DMS79 treated with DMSO at 0.1 percent for 48 hours (cell line): ENCODE results near the gene MFAP1.
"Not testable (repeated sequence)": the region's sequence is repeated elsewhere in the genome, so short reads cannot be mapped to it uniquely, and the experiment has no call there.

Experiments
- DNase-seq: peaks from one replicate; lab custom pipeline; 2025; lab: John Stamatoyannopoulos, UW

Gene MFAP1, protein sequence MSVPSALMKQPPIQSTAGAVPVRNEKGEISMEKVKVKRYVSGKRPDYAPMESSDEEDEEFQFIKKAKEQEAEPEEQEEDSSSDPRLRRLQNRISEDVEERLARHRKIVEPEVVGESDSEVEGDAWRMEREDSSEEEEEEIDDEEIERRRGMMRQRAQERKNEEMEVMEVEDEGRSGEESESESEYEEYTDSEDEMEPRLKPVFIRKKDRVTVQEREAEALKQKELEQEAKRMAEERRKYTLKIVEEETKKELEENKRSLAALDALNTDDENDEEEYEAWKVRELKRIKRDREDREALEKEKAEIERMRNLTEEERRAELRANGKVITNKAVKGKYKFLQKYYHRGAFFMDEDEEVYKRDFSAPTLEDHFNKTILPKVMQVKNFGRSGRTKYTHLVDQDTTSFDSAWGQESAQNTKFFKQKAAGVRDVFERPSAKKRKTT

DNA sequence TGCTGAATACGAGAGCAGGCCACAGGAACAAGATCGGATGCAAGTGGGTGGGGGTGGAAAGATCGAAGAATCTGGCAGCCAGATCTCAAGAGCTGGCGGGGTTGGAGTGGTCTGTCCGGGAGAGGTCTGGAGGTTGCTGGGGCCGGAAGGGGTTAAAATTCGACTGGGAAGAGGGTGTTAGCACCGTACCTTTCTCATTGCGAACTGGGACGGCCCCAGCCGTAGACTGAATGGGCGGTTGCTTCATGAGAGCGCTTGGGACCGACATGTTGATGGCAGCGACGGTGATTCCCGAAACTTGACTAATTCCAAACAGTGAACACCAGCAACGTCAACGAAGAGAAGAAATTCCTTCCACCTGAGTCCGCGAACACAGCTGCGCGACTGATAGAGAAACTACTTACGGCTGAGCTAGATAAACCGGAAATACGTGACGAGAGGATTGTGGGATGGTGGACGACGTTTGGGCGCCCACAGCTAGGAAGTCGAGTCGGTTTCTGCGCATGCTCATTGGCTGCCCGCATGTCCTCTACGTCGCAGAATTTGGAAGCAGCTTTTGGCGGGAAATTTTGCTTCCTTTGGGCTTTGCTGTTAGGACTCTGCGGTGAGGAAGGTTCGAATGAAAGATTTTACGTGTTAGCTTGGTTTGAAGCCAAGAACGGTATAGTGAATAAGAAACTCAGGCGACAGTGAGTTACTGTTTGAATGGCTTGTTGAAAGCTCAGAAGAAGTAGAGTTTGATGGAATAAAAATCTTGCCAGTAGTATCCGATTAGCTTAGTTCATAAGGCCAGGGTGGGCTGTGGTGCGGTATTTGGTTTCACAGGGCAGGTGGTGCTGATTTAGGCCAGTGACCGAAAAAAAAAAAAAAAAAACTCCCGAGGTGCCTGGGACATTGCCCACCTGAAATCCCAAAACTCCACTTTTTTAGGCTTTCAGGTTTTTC, at the start of gene MFAP1:
MFAP1 (minus strand) TSS at position 389 of the 945 bp plus-strand sequence; CDS start at position 268, 121 bp downstream.
- peak; percentile 87 for DNase-seq

DNA sequence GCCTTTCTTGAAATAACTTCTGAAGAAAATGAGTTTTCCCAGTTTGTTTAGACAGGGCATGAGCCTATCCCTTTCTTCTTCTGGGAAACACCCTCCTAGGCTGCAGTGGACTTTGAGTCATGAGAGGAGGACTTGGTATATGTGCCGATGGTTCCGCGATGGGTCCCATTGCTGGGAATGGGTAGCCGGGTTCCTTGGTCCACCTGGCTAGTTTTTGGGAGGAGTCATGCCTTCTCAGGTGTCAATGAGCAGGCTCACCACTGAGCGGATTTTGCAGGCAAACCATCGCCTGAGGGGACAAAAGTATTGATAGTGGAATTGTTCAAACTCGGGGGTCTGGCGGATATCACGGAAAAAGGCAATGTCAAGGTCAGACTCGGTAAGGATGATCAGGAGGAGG, 49.2 kb upstream of the MFAP1 start:
- DNase-seq = no peak

DNA sequence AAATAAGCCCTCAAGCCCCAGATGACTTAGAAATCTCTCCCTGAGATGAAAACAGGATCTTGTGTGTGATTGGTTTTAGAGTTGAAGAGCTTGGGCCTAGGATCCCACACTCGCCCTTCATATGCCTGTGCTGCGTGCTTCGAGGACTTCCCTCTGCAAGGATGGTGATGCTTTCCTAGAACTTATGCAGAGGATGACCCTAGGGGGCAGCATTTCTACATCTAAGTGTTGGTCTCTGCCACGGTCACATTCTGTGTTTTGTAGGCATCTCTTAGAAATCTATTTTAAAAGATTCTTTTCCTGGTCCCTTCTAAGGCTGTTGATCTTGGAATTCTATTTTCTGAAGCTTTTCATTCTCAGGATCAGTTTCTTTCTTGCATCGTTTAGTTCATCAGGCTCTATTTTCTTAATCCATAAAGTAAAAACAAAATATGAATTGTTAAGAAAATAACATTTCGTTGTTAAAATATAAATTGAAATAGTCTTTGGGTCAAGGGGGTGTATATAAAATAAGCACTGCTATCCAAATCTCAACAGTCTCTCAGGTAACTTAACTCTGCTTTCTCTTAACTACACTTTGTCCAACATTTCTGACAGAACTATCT, 48.0 kb upstream of the MFAP1 start:
- DNase-seq = no peak

DNA sequence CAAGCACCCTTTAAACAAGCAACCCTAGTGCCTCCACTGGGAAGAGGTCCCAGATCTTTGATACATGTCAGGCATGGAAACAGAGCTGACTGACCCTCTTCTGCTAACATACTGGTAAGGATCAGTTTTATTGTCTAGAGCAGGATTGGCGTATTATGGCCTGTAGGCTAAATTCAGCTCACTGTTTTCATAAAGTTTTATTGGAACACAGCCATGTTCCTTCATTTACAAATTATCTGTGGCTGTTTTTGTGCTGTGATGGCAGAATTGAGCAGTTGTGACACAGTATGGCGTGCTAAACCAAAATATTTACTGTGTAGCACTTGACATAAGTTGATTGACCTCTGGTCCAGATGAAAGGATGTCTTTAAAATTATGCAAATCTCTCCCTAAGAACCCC, 47.3 kb upstream of the MFAP1 start:
- DNase-seq = no peak

DNA sequence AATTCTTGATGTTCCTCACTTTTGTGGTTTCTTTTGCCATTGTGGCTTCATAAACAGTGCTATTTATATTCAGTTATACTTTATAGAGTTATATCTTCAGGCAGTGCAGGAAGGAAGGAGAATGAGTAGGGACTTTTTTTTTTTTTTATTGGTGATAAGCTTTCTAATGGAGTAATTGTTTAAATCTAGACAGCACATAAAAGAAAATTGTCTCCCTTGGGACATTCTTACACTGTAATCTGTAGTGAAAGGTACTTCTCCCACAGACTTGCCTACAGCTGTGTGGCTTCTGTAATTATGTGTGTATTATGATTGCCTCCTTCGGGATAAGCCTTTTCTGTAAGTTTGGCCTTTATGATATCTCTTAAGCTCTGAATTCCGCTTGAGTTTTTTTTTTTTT, 43.9 kb upstream of the MFAP1 start:
- DNase-seq = no peak

DNA sequence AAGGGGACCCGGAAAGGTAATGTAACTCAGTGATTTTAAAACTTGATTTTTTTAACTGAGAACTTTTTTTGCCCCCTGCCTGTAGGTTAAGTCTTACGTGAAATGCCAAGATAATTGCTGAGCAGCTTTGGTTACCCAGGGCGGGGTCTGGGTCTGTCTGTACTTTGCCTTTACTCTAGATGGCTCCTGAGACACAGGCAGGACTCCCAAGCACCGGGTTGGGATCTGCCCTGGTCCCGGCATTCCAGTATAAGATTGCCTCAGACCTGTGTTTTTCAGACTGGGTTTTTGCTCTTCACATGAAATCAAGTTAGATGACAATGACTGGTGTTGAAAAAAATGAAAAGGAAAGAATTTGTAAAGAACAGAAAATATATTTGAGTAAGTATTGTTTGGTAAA, 42.6 kb upstream of the MFAP1 start:
- no peak for DNase-seq

DNA sequence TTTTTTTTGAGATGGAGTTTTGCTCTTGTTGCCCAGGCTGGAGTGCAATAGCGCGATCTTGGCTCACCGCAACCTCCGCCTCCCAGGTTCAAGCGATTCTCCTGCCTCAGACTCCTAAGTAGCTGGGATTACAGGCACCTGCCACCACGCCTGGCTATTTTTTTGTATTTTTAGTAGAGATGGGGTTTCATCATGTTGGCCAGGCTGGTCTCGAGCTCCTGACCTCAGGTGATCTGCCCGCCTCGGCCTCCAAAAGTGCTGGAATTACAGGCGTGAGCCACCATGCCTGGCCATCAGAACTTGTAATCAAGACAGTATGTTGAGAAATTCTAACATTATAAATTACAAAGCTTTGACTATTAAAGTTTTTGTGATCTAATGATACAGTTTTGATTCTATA, 42.1 kb upstream of the MFAP1 start:
- not testable (repeated sequence) for DNase-seq

DNA sequence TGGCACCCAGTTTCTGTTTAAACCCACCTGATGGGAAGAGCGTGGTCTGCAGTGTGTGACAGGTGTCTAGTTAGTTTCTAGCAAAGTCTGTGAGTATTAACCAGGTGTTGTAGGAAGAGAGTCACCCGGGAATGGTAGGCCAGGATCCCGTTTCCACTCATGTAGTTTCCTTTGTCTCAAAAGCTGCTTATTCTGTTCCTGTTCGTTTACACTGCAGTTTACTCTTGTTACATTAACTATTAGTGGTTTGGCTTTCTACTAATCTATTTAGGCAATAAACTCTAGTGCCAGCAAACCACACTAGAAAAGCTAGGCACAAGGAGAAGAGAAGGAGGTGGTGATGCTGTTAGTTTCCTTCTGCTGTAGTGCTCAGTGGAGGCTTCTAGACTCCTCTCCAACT, 35.1 kb upstream of the MFAP1 start:
- DNase-seq = peak; percentile 5

DNA sequence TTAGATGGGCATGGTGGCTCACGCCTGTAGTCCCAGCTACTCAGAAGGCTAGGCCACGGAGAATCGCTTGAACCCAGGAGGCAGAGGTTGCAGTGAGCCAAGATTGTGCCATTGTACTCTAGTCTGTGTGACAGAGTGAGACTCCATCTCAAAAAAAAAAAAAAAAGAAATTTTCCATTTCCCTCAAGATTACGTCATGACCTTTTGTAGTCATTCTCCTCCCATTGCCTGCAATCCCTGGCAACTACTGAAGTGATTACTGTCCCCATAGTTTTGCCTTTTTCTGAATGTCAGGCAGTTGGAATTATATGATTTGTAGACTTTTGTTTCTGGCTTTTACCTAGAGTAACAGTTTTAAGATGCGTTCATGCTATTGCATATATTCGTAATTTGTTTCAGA, 30.3 kb upstream of the MFAP1 start:
- DNase-seq = no peak

DNA sequence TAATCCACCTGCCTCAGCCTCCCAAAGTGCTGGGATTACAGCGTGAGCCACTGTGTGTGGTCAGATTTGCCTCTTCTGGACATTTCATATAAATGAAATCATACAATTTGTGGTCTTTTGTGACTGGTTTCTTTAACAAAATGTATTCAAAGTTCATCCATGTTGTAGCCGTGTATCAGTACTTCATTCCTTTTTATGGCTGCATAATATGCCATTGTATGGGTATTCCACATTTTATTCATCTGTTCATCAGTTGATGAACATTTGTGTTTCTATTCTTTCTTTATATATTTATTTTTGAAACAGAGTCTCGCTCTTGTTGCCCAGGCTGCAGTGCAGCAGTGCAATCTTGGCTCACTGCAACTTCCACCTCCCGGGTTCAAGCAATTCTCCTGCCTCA, 28.1 kb upstream of the MFAP1 start:
- no peak for DNase-seq

DNA sequence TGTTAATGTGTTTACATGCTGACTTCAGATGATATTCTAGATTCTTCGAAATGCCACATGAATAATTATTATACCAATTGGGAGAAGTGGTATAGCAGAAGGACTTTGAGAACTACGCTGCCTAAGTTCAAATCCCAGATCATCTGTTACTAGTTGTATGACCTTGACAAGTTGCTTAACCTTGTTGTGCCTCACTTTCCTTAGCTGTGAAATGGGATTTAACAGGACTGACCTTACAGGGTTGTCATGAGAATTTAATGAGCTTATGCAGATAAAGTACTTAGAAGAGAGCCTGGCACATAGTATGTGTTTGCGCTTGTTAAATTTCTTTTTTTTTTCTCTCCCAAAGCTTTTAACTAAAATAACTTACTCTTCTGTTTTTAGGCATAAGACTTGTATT, 26.8 kb upstream of the MFAP1 start:
- DNase-seq = no peak

DNA sequence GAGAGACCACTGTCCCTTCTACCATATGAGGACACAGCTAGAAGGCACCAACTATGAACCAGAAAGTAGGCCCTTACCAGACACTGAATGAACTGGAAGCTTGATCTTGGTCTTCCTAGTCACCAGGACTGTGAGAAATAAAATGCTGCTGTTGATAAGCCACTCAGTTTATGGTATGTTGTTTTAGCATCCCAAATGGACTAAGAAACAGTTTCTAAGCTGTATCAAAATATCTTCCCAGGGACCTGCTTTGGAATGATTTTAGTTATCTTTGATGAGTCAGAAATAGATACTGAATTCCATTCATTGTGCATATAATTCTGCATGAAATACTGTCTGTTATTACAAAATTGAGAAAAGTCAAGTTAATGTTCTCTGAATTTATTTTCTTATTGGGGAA, 20.9 kb upstream of the MFAP1 start:
- no peak for DNase-seq

DNA sequence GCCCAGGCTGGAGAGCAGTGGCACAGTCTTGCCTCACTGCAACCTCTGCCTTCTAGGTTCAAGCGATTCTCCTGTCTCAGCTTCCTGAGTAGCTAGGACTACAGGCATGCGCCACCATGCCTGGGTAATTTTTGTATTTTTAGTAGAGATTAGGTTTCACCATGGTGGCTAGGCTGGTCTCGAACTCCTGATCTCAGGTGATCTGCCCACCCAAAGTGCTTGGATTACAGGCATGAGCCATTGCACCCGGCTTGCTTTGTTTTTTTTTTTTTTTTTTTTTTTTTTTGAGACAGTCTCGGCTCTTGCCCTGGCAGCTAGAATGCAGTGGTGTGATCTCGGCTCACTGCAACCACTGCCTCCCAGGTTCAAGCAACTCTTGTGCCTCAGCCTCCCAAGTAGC, 8.0 kb upstream of the MFAP1 start:
- not testable (repeated sequence) for DNase-seq

DNA sequence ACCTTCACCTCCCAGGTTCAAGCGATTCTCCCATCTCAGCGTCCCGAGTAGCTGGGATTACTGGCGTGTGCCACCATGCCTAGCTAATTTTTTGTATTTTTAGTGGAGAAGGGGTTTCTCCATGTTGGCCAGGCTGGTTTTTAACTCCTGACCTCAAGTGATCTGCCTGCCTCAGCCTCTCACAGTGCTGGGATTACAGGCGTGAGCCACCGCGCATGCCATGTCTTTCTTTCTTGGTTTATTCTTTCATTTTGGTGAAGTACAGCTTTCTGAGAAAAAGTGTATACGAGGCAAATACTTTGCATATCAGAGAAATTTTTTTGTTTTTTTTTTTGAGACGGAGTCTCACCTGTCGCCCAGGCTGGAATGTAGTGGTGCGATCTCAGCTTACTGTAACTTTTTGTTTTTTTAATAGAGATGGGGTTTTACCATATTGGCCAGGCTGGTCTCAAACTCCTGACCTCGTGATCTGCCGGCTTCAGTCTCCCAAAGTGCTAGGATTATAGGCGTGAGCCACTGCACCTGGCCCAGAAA, 7.1 kb upstream of the MFAP1 start:
- DNase-seq = not testable (repeated sequence)

DNA sequence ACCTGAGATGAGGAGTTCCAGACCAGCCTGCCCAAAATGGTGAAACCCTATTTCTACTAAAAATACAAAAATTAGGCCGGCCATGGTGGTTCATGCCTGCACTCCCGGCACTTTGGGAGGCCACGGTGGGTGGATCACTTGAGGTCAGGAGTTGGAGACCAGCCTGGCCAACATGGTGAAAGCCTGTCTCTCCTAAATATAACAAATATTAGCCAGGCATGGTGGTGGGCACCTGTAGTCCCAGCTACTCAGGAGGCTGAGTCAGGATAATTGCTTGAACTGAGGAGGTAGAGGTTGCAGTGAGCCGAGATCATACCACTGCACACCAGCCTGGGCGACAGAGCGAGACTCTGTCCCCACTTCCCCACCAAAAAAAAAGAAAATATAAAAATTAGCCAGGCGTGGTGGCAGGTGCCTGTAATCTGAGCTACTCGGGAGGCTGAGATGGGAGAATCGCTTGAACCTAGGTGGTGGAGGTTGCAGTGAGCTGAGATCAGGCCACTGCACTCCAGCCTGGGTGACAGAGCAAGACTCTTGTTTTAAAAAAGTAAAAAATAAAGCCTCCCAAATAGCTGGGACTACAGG, 6.3 kb upstream of the MFAP1 start:
- DNase-seq = not testable (repeated sequence)

DNA sequence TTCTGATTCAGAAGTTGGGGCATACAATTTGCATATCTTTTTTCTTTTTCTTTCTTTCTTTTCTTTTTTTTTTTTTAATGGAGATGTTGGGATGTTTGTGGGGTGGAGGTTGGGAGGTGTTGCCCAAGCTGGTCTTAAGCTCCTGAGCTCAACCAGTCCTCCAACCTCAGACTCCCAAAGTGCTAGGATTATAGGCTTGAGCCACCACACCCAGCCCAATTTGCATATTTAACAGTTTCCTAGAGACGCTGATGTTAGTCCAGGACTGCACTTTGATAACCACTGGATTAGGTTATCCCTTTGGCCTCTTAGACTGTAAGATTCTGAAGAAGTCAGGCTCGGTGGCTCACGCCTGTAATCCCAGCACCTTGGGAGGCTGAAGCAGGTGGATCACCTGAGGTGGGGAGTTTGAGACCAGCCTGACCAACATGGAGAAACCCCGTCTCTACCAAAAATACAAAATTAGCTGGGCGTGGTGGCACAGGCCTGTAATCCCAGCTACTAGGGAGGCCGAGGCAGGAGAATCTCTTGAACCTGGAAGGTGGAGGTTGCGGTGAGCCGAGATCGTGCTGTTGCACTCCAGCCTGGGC, 5.6 kb upstream of the MFAP1 start:
- not testable (repeated sequence) for DNase-seq

DNA sequence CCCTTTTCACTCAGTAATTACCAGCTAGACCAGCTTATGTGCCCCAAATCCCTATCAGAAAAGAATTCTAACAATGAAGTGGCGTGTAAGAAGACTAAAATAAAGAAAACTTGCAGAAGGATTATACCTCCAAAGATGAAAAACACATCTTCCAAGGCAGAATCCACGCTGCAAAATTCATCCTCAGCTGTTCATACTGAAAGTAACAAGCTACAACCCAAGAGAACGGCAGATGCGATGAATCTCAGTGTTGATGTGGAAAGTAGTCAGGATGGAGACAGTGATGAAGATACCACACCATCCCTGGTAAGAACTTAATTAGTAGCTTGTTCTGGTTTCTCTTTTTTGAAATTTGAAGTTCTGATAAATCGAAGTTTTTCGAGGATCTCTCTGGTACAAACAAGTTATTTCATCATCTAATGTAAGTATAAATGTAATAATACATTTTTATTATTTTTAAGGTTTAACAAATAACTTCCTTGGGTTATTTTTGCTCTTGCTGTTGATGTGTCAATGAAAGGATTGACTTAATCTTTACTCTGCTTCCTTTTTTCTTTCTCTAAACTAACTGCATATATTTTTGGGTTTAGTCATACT, 3.7 kb upstream of the MFAP1 start:
- no peak for DNase-seq

DNA sequence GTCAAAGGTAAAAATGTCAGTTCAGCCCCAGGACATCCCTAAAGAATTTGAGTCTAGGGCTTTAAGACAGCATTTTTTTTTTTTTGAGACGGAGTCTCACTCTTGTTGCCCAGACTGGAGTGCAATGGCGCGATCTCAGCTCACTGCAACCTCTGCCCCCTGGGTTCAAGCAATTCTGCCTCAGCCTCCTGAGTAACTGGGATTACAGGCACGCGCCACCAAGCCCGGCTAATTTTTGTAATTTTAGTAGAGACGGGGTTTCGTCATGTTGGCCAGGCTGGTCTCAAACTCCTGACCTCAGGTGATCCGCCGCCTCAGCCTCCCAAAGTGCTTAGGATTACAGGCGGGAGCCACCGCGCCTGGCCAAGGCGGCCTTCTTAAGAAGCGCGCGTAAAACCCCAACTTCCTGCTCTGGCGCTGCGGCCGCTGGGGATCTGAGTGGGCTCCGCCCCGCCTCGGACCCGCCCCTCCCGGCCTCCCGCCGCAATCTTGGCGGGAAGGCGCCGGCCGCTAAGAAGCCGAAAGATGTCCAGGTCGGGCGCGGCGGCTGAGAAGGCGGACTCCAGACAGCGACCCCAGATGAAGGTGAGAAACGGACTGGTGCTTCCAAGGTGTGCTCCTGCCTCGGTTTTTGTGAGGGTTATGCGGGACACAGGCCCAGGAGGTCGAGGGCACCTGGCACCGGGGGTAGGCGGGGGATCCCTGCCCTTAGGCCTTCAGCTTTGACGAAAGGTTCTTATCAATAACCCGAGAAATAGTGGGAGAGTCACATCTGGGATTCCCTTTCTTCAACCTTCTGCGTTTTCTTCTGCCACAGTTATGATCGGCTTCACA, 2.2 kb upstream of the MFAP1 start, which contains the start of gene WDR76:
WDR76 (plus strand) TSS at position 495 of the 834 bp plus-strand sequence; CDS start at position 526, 31 bp downstream.
- peak; percentile 64 for DNase-seq

DNA sequence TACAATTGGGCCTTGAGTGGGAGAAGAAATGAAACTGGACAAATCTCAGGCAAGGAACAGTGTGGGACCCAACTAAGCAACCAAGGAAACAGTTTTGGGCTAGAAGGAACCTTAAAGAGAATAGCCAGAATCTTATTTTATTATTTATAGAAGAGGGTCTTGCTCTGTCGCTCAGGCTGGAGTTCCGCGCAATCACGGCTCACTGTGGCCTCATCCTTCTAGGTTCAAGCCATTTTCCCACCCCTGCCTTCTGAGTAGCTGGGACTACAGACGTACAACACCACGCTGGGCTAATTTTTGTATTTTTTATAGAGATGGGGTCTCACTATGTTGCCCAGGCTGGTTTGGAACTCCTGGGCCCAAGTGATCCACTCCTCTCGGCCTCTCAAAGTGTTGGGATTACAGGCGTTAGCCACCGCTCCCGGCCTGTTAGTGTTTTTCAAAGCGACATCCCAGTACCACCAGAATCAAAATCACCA, 1.6 kb upstream of the MFAP1 start:
- DNase-seq = no peak

DNA sequence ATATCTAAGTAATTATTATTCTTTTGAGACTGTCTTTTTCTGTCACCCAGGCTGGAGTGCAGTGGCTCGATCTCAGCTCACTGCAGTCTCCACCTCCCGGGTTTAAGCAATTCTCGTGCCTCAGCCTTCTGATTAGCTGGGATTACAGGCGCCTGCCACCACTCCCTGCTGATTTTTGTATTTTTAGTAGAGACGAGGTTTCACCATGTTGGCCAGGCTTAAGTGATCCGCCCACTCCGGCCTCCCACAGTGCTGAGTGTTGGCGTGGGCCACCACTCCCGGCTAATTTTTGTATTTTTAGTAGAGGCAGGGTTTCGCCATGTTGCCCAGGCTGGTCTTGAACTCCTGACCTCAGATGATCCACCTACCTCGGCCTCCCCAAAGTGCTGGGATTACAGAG, 815 bp upstream of the MFAP1 start:
- DNase-seq = not testable (repeated sequence)
